ENCODE data around the gene CDC20B.

Gene CDC20B

GRCh38 chr5:55171471-55171870 lies 1.5 kb downstream of the CDC20B start:
- TF ChIP-seq CTCF (IDR thresholded peaks at IDR 0.05; ENCODE audit: control extremely low read depth, extremely low read depth, low read depth, missing control alignments): no peak
- ChIA-PET CTCF (interaction anchor here (0.9 to 4.0 kb wide), 10 partner anchors 10 to 520 kb away, joined by 3 to 19 read pairs (median 4); partner anchors contain the start of gene GPX8), POLR2A (no interaction called here)
- no peak for DNase-seq (ENCODE audit: extremely low spot score)

- no peak for TF ChIP-seq CTCF (IDR thresholded peaks at IDR 0.05; ENCODE audit: control extremely low read depth, extremely low read depth, low read depth, missing control alignments)
- POLR2A ChIA-PET: no interaction called here
- CTCF ChIA-PET: interaction anchor here (1.3 to 1.4 kb wide), 2 partner anchors 12 to 256 kb away, joined by 3 read pairs; no protein-coding TSS in a partner anchor
- DNase-seq (ENCODE audit: extremely low spot score): no peak
These were observed 10.3 kb downstream of the CDC20B start for GRCh38 chr5:55162666-55163065.

GRCh38 chr5:55160493-55161209 lies 12.3 kb downstream of the CDC20B start:
- CTCF ChIA-PET: interaction anchor here (0.8 to 1.7 kb wide), 9 partner anchors 11 to 258 kb away, joined by 3 to 12 read pairs (median 4); partner anchors contain the start of gene CDC20B
- no peak for DNase-seq (ENCODE audit: extremely low spot score)

GRCh38 chr5:55159763-55160492 lies 13.0 kb downstream of the CDC20B start, which contains the start of gene GPX8:
Gene GPX8, plus strand, starts transcription at chr5:55160171. Its CDS starts 22 bp downstream, at chr5:55160193.
- ChIA-PET CTCF (interaction anchor here (0.8 to 1.4 kb wide), 9 partner anchors 10 to 643 kb away, joined by 3 to 12 read pairs (median 4); partner anchors contain the start of genes CDC20B and SNX18), POLR2A (no interaction called here)
- no peak for DNase-seq (ENCODE audit: extremely low spot score)
- no peak for TF ChIP-seq CTCF (IDR thresholded peaks at IDR 0.05; ENCODE audit: control extremely low read depth, extremely low read depth, low read depth, missing control alignments)

More at GRCh38 chr5:55160493-55161209, 12.3 kb downstream of the CDC20B start:
- TF ChIP-seq CTCF (IDR thresholded peaks at IDR 0.05; ENCODE audit: control extremely low read depth, extremely low read depth, low read depth, missing control alignments): no peak
- POLR2A ChIA-PET: no interaction called here

- POLR2A ChIA-PET: no interaction called here
- no peak for DNase-seq (ENCODE audit: extremely low spot score)
- TF ChIP-seq CTCF (IDR thresholded peaks at IDR 0.05; ENCODE audit: control extremely low read depth, extremely low read depth, low read depth, missing control alignments): no peak
- CTCF ChIA-PET: no interaction called here
These were observed 18.1 kb downstream of the CDC20B start for GRCh38 chr5:55154873-55155272.

- DNase-seq (ENCODE audit: extremely low spot score): no peak
- ChIA-PET POLR2A (no interaction called here), CTCF (no interaction called here)
- TF ChIP-seq CTCF (IDR thresholded peaks at IDR 0.05; ENCODE audit: control extremely low read depth, extremely low read depth, low read depth, missing control alignments): no peak
These were observed 20.8 kb downstream of the CDC20B start for GRCh38 chr5:55151923-55152842.

Data from GM10248 (cell line).